ENCODE measurements around the gene SLC22A4. TPM values are rescaled to one million over a fixed set of nuclear protein-coding genes. Genes with fewer than 3 reads are reported as not detected.

Gene SLC22A4
- total RNA-seq, 1 donor from 2014 or later = not detected

GRCh38 chr5:132253008-132253441 is 41.2 kb upstream of the SLC22A4 start:
- DNase-seq (no peak), ATAC-seq (ENCODE audit: low read depth) (no peak)
- intact Hi-C loops (cut with micrococcal nuclease) = no loop called here
- Mint-ChIP-seq H3K4me3 (no peak overlapping the region), H3K27me3 (peaks cover 24% of the 10 kb centered on the region), H3K27ac (no peak overlapping the region), H3K36me3 (ENCODE audit: low read depth) (no peaks in the 10 kb centered on the region), H3K4me1 (no peaks in the 10 kb centered on the region), H3K9me3 (no peaks in the 10 kb centered on the region)
- ChIA-PET CTCF (no interaction called here), POLR2A (no interaction called here)
- TF ChIP-seq CTCF (IDR thresholded peaks at IDR 0.05) = no peak

- POLR2A ChIA-PET = no interaction called here
Observed at GRCh38 chr5:132253452-132254320, 40.5 kb upstream of the SLC22A4 start.

GRCh38 chr5:132254321-132254977 is 39.7 kb upstream of the SLC22A4 start:
- CTCF ChIA-PET = no interaction called here
- Mint-ChIP-seq H3K27me3 (peaks cover 27% of the 10 kb centered on the region), H3K36me3 (ENCODE audit: low read depth) (no peaks in the 10 kb centered on the region), H3K4me1 (no peaks in the 10 kb centered on the region), H3K9me3 (no peaks in the 10 kb centered on the region), H3K4me3 (no peak overlapping the region), H3K27ac (no peak overlapping the region)
- no peak for ATAC-seq (ENCODE audit: low read depth)
- intact Hi-C loops (cut with micrococcal nuclease) = no loop called here
- TF ChIP-seq CTCF (IDR thresholded peaks at IDR 0.05) = no peak
- DNase-seq = no peak
- POLR2A ChIA-PET = no interaction called here

More at GRCh38 chr5:132253452-132254320, 40.5 kb upstream of the SLC22A4 start:
- no peak for TF ChIP-seq CTCF (IDR thresholded peaks at IDR 0.05)
- H3K36me3 Mint-ChIP-seq (ENCODE audit: low read depth) = no peaks in the 10 kb centered on the region
- H3K9me3 Mint-ChIP-seq = no peaks in the 10 kb centered on the region
- CTCF ChIA-PET = no interaction called here
- no peak overlapping the region for H3K4me3 Mint-ChIP-seq
- H3K27me3 Mint-ChIP-seq = peaks cover 24% of the 10 kb centered on the region
- DNase-seq = no peak
- ATAC-seq (ENCODE audit: low read depth) = no peak
- H3K4me1 Mint-ChIP-seq = no peaks in the 10 kb centered on the region
- intact Hi-C loops (cut with micrococcal nuclease) = no loop called here
- H3K27ac Mint-ChIP-seq = no peak overlapping the region

GRCh38 chr5:132256086-132256782 is 38.0 kb upstream of the SLC22A4 start:
- Mint-ChIP-seq H3K9me3 (no peaks in the 10 kb centered on the region), H3K27me3 (peaks cover 22% of the 10 kb centered on the region), H3K27ac (no peak overlapping the region), H3K4me1 (no peaks in the 10 kb centered on the region), H3K36me3 (ENCODE audit: low read depth) (no peaks in the 10 kb centered on the region), H3K4me3 (no peak overlapping the region)
- no peak for TF ChIP-seq CTCF (IDR thresholded peaks at IDR 0.05)
- POLR2A ChIA-PET = no interaction called here
- CTCF ChIA-PET = interaction anchor here (1.1 kb wide), 1 partner anchor 18 kb away, joined by 4 read pairs; no protein-coding TSS in a partner anchor
- intact Hi-C loops (cut with micrococcal nuclease) = no loop called here
- ATAC-seq (ENCODE audit: low read depth) (no peak), DNase-seq (no peak)

- H3K4me3 Mint-ChIP-seq = no peak overlapping the region
- DNase-seq (no peak), ATAC-seq (ENCODE audit: low read depth) (no peak)
- intact Hi-C loops (cut with micrococcal nuclease) = no loop called here
- TF ChIP-seq CTCF (IDR thresholded peaks at IDR 0.05) = no peak
- no peaks in the 10 kb centered on the region for H3K36me3 Mint-ChIP-seq (ENCODE audit: low read depth)
- ChIA-PET CTCF (interaction anchor here (1.1 kb wide), 2 partner anchors 19 to 67 kb away, joined by 3 to 4 read pairs; no protein-coding TSS in a partner anchor), POLR2A (interaction anchor here (0.6 kb wide), 1 partner anchor 174 kb away, joined by 3 read pairs; no protein-coding TSS in a partner anchor)
- no peaks in the 10 kb centered on the region for H3K4me1 Mint-ChIP-seq
- H3K27ac Mint-ChIP-seq = no peak overlapping the region
- peaks cover 22% of the 10 kb centered on the region for H3K27me3 Mint-ChIP-seq
- no peaks in the 10 kb centered on the region for H3K9me3 Mint-ChIP-seq
Observed at GRCh38 chr5:132256783-132257130, 37.4 kb upstream of the SLC22A4 start.
